Fibroblast of lung (primary cell): ENCODE data around the gene SLC12A4. TPM values are rescaled to one million over a fixed set of nuclear protein-coding genes. Genes with fewer than 3 reads are reported as not detected.

ENCODE experiments used
- DNase-seq, 2 donors: peaks; one replicate each; pipeline versions ENCODE4 v3.0.0 to v3.0.0-alpha.2; 2010; ENCODE audit warnings: low read depth in 2 of 2
- H2AFZ ChIP-seq: 2 replicates; pipeline ENCODE4 v1.5.1; 2012; ENCODE audit warnings: low read length, control low read depth, inconsistent platforms
- H3K27ac ChIP-seq: 2 replicates; pipeline ENCODE4 v1.5.1; 2011; ENCODE audit warnings: low read length, control low read depth; ENCODE audit not compliant: insufficient read depth
- H3K27me3 ChIP-seq: 2 replicates; pipeline ENCODE4 v1.5.1; 2011; ENCODE audit warnings: mild to moderate bottlenecking, low read length; ENCODE audit not compliant: control insufficient read depth, insufficient read depth
- H3K36me3 ChIP-seq: 2 replicates; pipeline ENCODE4 v1.5.1; 2011; ENCODE audit warnings: low read length; ENCODE audit not compliant: control insufficient read depth, insufficient read depth
- H3K4me1 ChIP-seq: 2 replicates; pipeline ENCODE4 v1.5.1; 2011; ENCODE audit warnings: low read length; ENCODE audit not compliant: control insufficient read depth, insufficient read depth; ENCODE audit errors: extremely low read depth
- H3K4me2 ChIP-seq: 2 replicates; pipeline ENCODE4 v1.5.1; 2011; ENCODE audit warnings: low read length, control low read depth; ENCODE audit not compliant: insufficient read depth; ENCODE audit errors: extremely low read depth
- H3K4me3 ChIP-seq, 4 experiments: fragments of 200-600 bp in 1 of 4; sonication (generic) in 1 of 4; replicated peaks in 1 of 4; 2 replicates each; pipeline ENCODE4 v1.5.1; 2011 to 2016; ENCODE audit warnings: low read length in 4 of 4, low read depth in 3 of 4, mild to moderate bottlenecking in 3 of 4, control low read depth in 2 of 4, inconsistent platforms in 1 of 4, mixed read lengths in 1 of 4; ENCODE audit not compliant: insufficient read depth in 1 of 4; ENCODE audit errors: control extremely low read depth in 1 of 4
- H3K79me2 ChIP-seq: 2 replicates; pipeline ENCODE4 v1.5.1; 2012; ENCODE audit warnings: mild to moderate bottlenecking, low read length, inconsistent platforms; ENCODE audit not compliant: control insufficient read depth, insufficient read depth
- H3K9ac ChIP-seq: 2 replicates; pipeline ENCODE4 v1.5.1; 2011; ENCODE audit warnings: mild to moderate bottlenecking, low read length, control low read depth; ENCODE audit not compliant: insufficient read depth
- H3K9me3 ChIP-seq: 2 replicates; pipeline ENCODE4 v1.5.1; 2012; ENCODE audit warnings: low read depth, low read length; ENCODE audit not compliant: control insufficient read depth, insufficient read depth
- H4K20me1 ChIP-seq: 2 replicates; pipeline ENCODE4 v1.5.1; 2011; ENCODE audit warnings: low read length; ENCODE audit not compliant: control insufficient read depth, insufficient read depth; ENCODE audit errors: extremely low read depth
- CTCF ChIP-seq, 2 donors: IDR thresholded peaks in 1 of 2; conservative IDR thresholded peaks in 1 of 2; 1 replicate in 1 of 2; 2 replicates in 1 of 2; pipeline ENCODE4 v1.5.1; 2011 to 2012; ENCODE audit warnings: low read length in 2 of 2, control low read depth in 1 of 2, inconsistent platforms in 1 of 2, low read depth in 1 of 2, mild to moderate bottlenecking in 1 of 2
- EZH2 ChIP-seq: IDR thresholded peaks from 2 replicates; pipeline ENCODE4 v1.5.1; 2012; ENCODE audit warnings: low read length, control low read depth, mild to moderate bottlenecking; ENCODE audit errors: missing control alignments
- polyA plus RNA-seq, 2 donors: library from polyadenylated mRNA; depleted of rRNA in 1 of 2; stranded (reverse) in 1 of 2; unstranded in 1 of 2; fragments of >200 nt; gene quantifications; 2 replicates each; pipeline ENCODE4 v1.2.1, GENCODE V29; 2011 to 2012; ENCODE audit warnings: missing spikeins in 1 of 2
- total RNA-seq: library from RNA; depleted of rRNA; stranded (reverse); fragments of >200 nt; gene quantifications from 2 replicates; pipeline ENCODE4 v1.2.1, GENCODE V29; 2014

Gene SLC12A4
- total and polyA plus RNA-seq, 2 donors (not counting 1 experiment from before 2014, with no cell fraction given): 42.2 to 120 TPM

GRCh38 chr16:67963662-67964321, 4.6 kb downstream of the SLC12A4 start:
- H4K20me1 ChIP-seq: no peaks in the 10 kb centered on the region

GRCh38 chr16:67963292-67963661, 5.2 kb downstream of the SLC12A4 start:
- H3K4me1 ChIP-seq: peaks cover 40% of the 10 kb centered on the region
- no peak overlapping the region for H3K27ac ChIP-seq
- H3K36me3 ChIP-seq: peaks cover 32% of the 10 kb centered on the region
- H3K4me3 ChIP-seq: no peak overlapping the region
- no peak overlapping the region for H3K4me2 ChIP-seq
- no peak overlapping the region for H3K9ac ChIP-seq
- H3K9me3 ChIP-seq: no peaks in the 10 kb centered on the region
- no peak overlapping the region for H2AFZ ChIP-seq
- TF ChIP-seq EZH2 (no peak), CTCF (conservative IDR thresholded peaks at IDR 0.05 in 1 of 2, IDR thresholded peaks at IDR 0.05 in 1 of 2; ENCODE audit: low read depth in 1 of 2, low read length in 2 of 2) (no peak)
- no peak for DNase-seq
- no peaks in the 10 kb centered on the region for H4K20me1 ChIP-seq
- no peaks in the 10 kb centered on the region for H3K27me3 ChIP-seq
- peaks cover 89% of the 10 kb centered on the region for H3K79me2 ChIP-seq

More at GRCh38 chr16:67963662-67964321, 4.6 kb downstream of the SLC12A4 start:
- Histone ChIP-seq H3K36me3 (peaks cover 27% of the 10 kb centered on the region), H3K4me2 (no peak overlapping the region), H3K27ac (no peak overlapping the region), H3K9ac (no peak overlapping the region), H3K4me3 (no peak overlapping the region), H2AFZ (no peak overlapping the region), H3K9me3 (no peaks in the 10 kb centered on the region), H3K4me1 (peaks cover 41% of the 10 kb centered on the region), H3K79me2 (peaks cover 84% of the 10 kb centered on the region), H3K27me3 (no peaks in the 10 kb centered on the region)
- TF ChIP-seq EZH2 (no peak), CTCF (conservative IDR thresholded peaks at IDR 0.05 in 1 of 2, IDR thresholded peaks at IDR 0.05 in 1 of 2; ENCODE audit: low read depth in 1 of 2, low read length in 2 of 2) (no peak)
- DNase-seq: no peak

GRCh38 chr16:67962135-67962534, 6.3 kb downstream of the SLC12A4 start:
- no peak overlapping the region for H3K4me2 ChIP-seq
- H3K4me3 ChIP-seq: no peak overlapping the region
- no peak overlapping the region for H3K9ac ChIP-seq
- H4K20me1 ChIP-seq: no peaks in the 10 kb centered on the region
- H3K9me3 ChIP-seq: no peaks in the 10 kb centered on the region
- H2AFZ ChIP-seq: no peak overlapping the region
- no peaks in the 10 kb centered on the region for H3K27me3 ChIP-seq
- H3K36me3 ChIP-seq: peaks cover 38% of the 10 kb centered on the region
- TF ChIP-seq CTCF (conservative IDR thresholded peaks at IDR 0.05 in 1 of 2, IDR thresholded peaks at IDR 0.05 in 1 of 2; ENCODE audit: low read depth in 1 of 2, low read length in 2 of 2) (no peak), EZH2 (no peak)
- peaks cover 79% of the 10 kb centered on the region for H3K79me2 ChIP-seq
- no peak for DNase-seq
- H3K4me1 ChIP-seq: peaks cover 39% of the 10 kb centered on the region
- no peak overlapping the region for H3K27ac ChIP-seq
